ENCODE measurements around the gene NOSTRIN.

DNA sequence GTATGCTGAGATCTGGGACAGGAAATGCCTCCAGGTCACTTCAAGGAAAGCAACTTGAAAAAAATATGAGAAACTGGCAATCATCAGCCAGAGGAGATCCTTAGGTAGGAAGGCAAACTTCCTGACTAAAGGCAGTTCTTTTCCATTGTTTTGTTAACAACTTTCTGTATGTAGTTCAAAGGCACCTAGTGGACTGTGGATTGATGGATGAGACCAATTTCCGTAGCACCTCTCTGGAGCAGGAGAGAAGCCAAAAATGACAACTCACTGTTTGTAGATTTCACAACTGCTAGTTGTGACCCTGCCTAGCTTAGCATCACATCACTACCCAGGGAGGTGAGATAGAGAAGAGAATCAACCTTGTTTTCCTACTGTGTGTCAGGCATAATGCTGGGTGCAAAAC is 21.8 kb upstream of the NOSTRIN start:
- TF ChIP-seq YY1 (IDR thresholded peaks at IDR 0.05; ENCODE audit: insufficient read depth, insufficient read length) (no peak), SUZ12 (IDR thresholded peaks at IDR 0.05; ENCODE audit: extremely low read depth, insufficient read depth, insufficient read length) (no peak)

All from NT2/D1 (cell line).